NCI-H146 (cell line): ENCODE data around the gene BMAL1.

ENCODE experiments used
- DNase-seq: peaks from one replicate; lab custom pipeline; 2025; lab: John Stamatoyannopoulos, UW

The BMAL1 gene

GRCh38 chr11:13261591-13262061 lies 16.0 kb upstream of the BMAL1 start:
- no peak for DNase-seq

GRCh38 chr11:13262096-13262495 lies 15.5 kb upstream of the BMAL1 start:
- DNase-seq: no peak

GRCh38 chr11:13268791-13269190 lies 8.8 kb upstream of the BMAL1 start:
- no peak for DNase-seq

GRCh38 chr11:13269775-13270174 lies 7.8 kb upstream of the BMAL1 start:
- no peak for DNase-seq

GRCh38 chr11:13271060-13271693 lies 6.4 kb upstream of the BMAL1 start:
- no peak for DNase-seq

- DNase-seq: no peak
Measured at GRCh38 chr11:13276454-13276831, 1.1 kb upstream of the BMAL1 start.

GRCh38 chr11:13276832-13277767 lies 490 bp upstream of the BMAL1 start:
- DNase-seq: peak; percentile 94

GRCh38 chr11:13278609-13279486 lies 1.3 kb downstream of the BMAL1 start:
- DNase-seq: peak; percentile 16

- DNase-seq: no peak
Measured at GRCh38 chr11:13279487-13279834, 1.9 kb downstream of the BMAL1 start.

GRCh38 chr11:13280092-13280722 lies 2.6 kb downstream of the BMAL1 start:
- no peak for DNase-seq

- no peak for DNase-seq
Measured at GRCh38 chr11:13280777-13281176, 3.2 kb downstream of the BMAL1 start.

- DNase-seq: no peak
Measured at GRCh38 chr11:13283636-13284035, 6.0 kb downstream of the BMAL1 start.

GRCh38 chr11:13284776-13285588 lies 7.4 kb downstream of the BMAL1 start:
- DNase-seq: no peak

GRCh38 chr11:13286279-13286821 lies 8.8 kb downstream of the BMAL1 start:
- no peak for DNase-seq

GRCh38 chr11:13287036-13287435 lies 9.4 kb downstream of the BMAL1 start:
- no peak for DNase-seq

GRCh38 chr11:13287681-13288080 lies 10.1 kb downstream of the BMAL1 start:
- DNase-seq: no peak

GRCh38 chr11:13288375-13289029 lies 10.9 kb downstream of the BMAL1 start:
- no peak for DNase-seq

- no peak for DNase-seq
Measured at GRCh38 chr11:13289081-13289480, 11.5 kb downstream of the BMAL1 start.

GRCh38 chr11:13290221-13290980 lies 12.8 kb downstream of the BMAL1 start:
- no peak for DNase-seq
